ENCODE measurements around the gene HRH1.

DNA sequence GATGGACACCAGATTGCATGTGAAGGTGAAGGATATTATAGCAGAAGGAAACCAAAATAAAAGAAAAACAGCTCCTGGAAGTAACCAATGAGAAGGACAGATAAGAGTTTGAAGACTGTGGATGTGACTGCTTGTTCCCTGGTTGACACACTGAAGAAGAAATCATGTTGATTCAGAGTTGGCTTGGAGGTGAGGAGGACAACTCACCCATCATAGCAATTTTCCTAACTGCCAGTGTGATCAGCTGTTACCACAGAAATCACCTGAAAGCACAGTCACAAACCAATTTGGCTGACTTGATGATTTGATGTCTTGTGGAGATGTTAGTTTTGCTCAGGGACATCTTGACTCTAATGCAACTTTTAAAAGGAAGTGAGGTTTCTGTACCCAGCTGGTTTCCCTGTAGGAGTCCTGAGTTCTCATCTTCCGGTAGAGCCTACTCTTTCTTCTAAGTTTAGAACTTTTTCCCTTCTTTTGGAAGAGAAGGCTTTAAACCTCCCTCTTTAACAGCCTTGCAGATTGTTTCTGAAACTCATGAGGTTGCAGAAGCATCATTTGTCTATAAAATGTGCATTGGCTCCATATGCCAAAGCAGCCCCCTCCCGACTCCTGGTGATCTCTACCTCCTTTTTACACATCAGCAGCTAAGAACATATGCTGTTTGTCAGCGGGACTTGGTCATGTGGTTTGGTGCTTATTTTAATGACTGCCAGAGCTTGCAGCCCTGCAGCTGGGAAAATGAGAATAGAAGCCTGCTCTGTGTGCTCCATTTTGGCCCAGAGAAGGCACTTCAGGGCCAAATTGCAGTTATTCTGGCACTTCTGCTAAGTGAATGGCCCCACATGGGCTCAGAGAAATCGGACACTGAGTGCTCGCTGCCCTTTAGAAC lies 128.2 kb downstream of the HRH1 start:
- TF ChIP-seq, protein P1, sequence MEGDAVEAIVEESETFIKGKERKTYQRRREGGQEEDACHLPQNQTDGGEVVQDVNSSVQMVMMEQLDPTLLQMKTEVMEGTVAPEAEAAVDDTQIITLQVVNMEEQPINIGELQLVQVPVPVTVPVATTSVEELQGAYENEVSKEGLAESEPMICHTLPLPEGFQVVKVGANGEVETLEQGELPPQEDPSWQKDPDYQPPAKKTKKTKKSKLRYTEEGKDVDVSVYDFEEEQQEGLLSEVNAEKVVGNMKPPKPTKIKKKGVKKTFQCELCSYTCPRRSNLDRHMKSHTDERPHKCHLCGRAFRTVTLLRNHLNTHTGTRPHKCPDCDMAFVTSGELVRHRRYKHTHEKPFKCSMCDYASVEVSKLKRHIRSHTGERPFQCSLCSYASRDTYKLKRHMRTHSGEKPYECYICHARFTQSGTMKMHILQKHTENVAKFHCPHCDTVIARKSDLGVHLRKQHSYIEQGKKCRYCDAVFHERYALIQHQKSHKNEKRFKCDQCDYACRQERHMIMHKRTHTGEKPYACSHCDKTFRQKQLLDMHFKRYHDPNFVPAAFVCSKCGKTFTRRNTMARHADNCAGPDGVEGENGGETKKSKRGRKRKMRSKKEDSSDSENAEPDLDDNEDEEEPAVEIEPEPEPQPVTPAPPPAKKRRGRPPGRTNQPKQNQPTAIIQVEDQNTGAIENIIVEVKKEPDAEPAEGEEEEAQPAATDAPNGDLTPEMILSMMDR (IDR thresholded peaks at IDR 0.05; ENCODE audit: low read length): no peak
- no peak for TF ChIP-seq EZH2 (IDR thresholded peaks at IDR 0.05; ENCODE audit: borderline replicate concordance, low read length)
